Stimulated activated CD4-positive, alpha-beta T cell treated with anti-CD3 and anti-CD28 coated beads, Interleukin-15, amount 100 ng/mL, for 24 hours (primary cell): Measurements from ENCODE around the gene DNAH17.

Experiments used
- DNase-seq: peaks from one replicate; pipeline ENCODE4 v3.0.0-alpha.2; 2020

Gene DNAH17

DNA sequence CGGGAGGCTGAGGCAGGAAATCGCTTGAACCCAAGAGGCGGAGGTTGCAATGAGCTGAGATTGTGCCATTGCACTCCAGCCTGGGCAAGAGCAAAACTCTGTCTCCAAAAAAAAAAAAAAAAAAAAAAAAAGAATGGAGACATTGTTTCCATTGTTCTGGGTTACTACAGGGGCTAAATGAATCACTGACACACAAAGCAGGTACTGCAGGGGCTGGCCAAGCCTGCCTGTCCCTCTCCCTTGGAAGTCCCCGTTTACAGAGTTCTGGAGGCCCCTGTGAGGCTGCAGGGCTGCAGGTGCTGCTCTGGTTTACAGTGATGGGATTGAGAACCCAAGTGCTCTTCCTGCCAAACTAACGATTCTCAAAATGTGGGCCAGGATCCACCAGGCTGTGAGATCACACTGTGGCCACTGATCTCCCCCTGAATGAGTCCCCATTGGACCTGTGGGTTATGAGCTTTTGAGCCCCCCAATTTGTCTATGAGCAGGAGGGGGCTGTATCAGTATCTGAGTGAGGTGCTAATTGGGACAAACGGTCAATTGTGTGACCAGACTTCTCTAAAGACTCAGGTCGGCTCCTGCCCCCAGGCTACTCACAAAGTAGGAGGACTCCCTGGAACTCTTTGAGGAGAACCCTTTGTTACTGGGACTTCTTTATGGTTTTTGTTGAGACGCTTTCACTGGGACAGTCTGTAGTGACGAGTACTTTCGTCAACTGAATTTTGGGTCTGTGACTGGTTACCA, 39.0 kb downstream of the DNAH17 start:
- peak; percentile 35 for DNase-seq

DNA sequence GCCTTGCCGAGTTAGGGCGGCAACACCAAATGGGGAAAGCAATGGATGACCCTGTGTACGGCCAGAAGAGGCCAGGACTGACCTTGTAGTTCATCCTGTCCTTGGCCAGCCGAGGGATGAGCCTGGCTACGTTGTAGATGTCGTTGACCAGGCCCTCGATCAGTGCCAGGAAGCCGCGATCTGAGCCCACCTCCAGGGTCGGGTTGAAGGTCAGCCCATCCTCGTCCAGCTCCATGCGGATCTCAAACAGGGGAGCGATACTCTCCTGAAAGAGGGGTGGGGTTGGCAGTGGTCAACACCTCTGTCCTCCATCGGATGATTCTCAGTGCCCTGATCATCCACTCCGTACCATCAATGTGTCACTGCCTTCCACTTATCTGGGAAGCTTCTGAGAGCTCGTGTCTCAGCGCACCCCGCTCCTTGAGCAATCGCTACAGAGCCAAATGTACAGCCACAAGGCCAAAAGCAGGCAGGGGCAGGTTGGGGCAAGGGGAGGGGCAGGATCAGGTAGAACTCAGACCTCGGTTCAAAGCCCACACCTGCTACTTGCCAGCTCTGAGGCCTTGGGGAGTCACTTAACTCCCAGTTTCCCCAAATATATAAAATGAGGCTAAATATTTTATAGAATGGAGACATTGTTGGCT, 39.9 kb downstream of the DNAH17 start:
- no peak for DNase-seq

- DNase-seq, result no peak
Observed at GRCh38 chr17:78535273-78536197, 41.7 kb downstream of the DNAH17 start.

GRCh38 chr17:78534492-78535272, 42.5 kb downstream of the DNAH17 start:
- no peak for DNase-seq

- DNase-seq, result peak; percentile 44
Observed at GRCh38 chr17:78532922-78533640, 44.1 kb downstream of the DNAH17 start.

DNA sequence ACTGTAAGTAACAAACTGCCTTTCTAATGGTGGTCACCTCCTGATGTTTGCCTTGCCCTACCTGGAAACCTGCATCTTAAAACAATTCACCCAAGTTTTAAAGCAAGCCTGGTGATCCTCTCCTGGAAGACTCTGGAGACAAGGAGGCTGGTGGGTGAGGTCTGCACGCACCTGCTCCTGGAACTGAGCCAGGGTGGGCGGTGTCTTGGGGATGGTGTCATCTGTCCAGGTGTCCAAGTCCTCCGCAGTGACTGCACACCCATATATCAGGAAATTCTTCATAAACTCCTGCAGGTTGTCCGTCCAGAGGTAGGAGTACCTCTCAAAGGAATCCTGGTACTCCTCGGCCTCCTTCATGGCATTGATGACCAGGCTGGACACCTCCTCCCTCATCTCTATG, 44.9 kb downstream of the DNAH17 start:
- no peak for DNase-seq

DNA sequence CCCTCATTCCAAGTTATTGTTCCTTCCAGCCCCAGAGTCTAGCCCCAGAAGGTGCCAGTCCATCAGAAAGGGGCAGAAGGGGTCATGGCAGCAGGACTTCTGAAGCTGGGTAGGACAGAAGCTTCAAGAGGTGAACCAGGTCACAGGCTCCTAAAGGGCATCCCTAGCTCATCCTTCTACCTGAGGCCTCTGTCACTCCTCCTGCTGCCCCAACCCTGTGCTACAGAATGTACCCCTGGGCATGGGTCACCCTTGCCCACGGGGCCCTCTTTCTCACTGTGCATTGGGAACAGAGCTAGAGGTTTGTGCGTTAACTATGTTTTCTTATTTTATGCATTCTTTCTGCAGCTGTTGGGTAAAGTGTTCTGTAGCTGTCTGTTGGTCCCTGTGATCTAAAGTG, 46.5 kb downstream of the DNAH17 start:
- no peak for DNase-seq

GRCh38 chr17:78529871-78530670, 47.1 kb downstream of the DNAH17 start:
- DNase-seq, result no peak

DNA sequence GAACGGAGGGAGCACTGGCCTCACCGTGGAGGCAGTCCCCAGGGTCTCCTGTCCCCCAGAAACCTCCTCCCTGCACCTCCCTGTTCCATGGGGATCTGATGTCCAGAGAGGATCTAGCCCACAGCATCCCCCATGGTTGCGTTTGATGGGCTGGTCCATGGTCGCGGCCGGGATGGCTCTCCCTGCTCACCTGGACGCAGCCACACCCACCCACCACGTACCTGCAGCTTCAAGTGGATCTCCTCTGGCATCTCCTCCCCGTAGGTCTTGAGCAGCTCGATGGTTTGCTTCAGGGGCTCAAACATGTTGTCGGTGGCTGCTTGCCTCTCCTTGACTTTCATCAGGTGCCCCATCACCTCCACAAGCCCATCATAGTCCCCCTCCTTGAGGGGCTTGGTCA, 47.9 kb downstream of the DNAH17 start:
- no peak for DNase-seq

- DNase-seq, result no peak
Observed at GRCh38 chr17:78528541-78528940, 48.7 kb downstream of the DNAH17 start.

- no peak for DNase-seq
Observed at GRCh38 chr17:78527345-78527744, 49.9 kb downstream of the DNAH17 start.

GRCh38 chr17:78526231-78527025, 50.8 kb downstream of the DNAH17 start:
- DNase-seq, result no peak

DNA sequence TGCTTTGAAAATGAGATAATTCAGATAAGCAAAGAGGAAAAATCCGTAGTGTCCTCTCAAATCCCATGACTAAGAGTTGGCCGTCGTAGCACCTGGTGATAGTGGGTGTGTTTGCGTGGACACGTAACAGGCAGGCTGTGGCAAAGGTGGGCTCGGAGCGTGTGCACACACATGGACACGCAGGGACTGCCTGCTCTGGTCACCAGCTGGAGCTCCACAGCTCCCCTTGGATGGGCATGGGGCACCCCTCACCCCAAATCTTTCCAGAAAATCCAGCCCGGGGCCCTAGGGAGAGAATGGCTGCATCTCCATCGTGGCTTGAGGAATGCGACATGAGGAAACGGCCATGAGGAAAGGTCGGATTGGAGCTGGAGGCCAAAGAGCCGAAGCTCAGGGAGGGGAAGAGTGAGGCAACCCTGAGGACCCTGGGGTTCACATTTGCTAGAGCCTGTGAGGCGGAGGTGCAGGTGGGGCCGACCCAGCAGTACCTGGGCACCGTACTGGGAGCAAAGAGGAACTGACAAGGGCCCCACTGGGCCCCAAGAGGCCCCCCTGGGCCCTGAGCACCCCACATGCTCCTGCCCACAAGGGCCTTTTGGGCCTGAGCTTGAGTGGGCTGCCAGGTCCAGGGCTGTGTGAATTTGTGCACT, 51.6 kb downstream of the DNAH17 start:
- no peak for DNase-seq

DNA sequence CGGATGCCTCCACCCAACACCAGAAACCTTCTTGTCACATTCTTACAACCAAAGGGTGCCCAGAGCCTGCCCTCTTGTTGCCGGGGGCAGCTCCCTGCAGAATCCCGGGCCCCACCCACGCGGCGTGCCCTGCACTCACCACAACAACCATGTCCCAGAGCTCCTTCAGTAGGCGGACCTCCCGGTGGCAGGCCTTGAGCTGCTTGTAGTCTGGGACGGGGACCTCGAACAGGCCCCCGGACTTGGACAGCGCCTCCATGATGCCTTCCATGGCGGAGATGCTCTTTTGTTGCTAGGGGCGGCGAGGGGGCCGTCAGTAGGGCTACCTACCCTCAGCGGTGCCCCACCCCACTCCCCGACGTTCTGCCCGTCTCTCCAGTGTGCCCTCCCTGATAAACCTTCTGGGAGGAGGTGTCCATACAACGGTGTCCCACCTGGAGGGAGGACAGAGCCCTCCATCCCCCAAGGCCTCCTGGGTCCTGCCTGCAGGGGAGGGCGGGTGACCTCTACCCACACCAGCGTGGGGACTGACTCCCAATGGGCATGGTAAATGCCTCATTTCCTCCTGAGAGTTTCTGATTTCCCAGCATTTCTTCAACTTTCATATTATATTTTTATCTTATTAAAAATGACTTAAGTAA, 52.2 kb downstream of the DNAH17 start:
- no peak for DNase-seq

DNA sequence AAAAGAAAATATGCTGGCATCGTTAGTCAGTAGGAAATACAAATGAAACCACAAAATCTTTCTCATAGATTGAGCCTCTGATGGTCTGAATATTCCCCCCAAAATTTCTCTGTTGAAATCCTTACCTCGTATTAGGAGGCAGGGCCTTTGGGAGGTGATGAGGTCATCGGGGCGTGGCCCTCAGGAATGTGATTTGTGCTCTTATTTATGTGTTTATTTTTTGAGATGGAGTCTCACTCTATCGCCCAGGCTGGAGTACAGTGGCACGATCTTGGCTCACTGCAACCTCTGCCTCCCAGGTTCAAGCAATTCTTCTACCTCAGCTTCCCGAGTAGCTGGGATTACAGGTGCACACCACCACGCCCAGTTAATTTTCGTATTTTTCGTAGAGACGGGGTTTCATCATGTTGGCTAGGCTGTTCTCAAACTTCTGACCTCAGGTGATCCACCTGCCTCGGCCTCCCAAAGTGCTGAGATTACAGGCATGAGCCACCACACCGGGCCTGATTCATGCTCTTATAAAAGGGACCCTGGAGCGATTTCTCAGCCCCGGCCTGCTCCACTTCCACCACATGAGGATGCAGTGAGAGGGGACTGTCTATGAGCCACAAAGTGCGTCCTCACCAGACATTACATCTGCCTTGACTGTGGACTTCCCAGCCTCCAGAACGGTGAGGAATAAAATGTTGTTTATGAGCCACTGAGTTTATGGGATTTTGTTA, 53.1 kb downstream of the DNAH17 start:
- no peak for DNase-seq

DNA sequence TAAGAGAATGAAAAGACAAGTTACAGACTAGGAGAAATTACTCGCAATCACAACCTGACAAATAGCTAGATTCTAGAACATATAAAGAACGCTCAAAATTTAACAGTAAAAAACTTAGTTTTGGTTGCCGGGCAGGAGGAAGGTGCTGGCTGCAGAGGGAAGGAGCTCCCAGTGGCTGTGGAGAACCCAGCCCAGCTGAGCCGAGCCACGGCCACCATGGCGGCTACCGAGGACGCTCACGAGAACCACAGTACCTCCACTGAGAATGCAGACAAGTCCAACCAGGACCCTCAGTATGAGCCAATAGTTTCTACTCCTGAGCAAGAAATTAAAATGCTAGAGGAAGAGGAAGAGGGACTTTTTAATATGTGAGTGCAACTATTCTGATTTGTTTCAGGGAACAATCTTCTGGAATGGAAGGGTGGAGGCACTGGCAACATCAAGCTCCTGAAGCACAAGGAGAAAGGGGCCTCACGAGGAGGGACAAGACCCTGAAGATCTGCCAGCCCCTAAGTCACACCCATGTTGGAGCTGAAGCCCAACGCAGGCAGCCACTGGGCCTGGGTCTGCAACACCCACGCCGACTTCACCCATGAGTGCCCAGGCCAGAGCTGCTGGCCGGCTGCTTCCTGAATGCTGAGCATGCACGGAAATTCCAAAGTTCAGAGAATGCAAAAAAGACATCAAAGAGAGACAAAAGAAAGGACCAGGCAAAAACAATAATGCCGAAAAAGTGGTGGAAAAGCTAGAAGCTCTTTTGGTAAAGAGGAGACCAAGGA, 55.0 kb downstream of the DNAH17 start:
- no peak for DNase-seq

GRCh38 chr17:78517421-78517820, 59.8 kb downstream of the DNAH17 start:
- DNase-seq, result no peak

- no peak for DNase-seq
Observed at GRCh38 chr17:78515480-78515879, 61.7 kb downstream of the DNAH17 start.
